A549 treated with RU486 at 1 μM for 4 hours (cell line): ENCODE measurements around the gene CMIP. TPM values are rescaled to one million over a fixed set of nuclear protein-coding genes. Genes with fewer than 3 reads are reported as not detected.

Experiments
- total RNA-seq: library from RNA; stranded (reverse); fragments of 200-300 nt; extraction: Qiagen RNA extraction; gene quantifications from 5 replicates; pipeline ENCODE4 v1.2.3, GENCODE V29; 2022; ENCODE audit warnings: low read depth

CMIP gene
- total RNA-seq, result 81.1 to 113 TPM (median 96.8 TPM) in 5 replicates

GRCh38 chr16:81444448-81445121, at the start of gene CMIP:
CMIP (plus strand) TSS chr16:81444808.

Other genes with a start within 250 kb of the CMIP start
- 0.85 to 1.5 TPM (median 0.98 TPM) in 5 replicates for gene BCO1, start 206.1 kb upstream of the CMIP start, total RNA-seq
- 2.3 to 3.0 TPM (median 2.6 TPM) in 5 replicates for gene GAN, start 129.8 kb upstream of the CMIP start, total RNA-seq